Measurements from ENCODE around the gene ASF1A.

Gene ASF1A

GRCh38 chr6:118902726-118903125 lies 8.8 kb downstream of the ASF1A start:
- Histone ChIP-seq H3K36me3 (ENCODE audit: control insufficient read depth, insufficient read depth, low read length) (peaks cover 4% of the 10 kb centered on the region), H3K4me1 (ENCODE audit: control insufficient read depth, insufficient read depth, low read length) (peaks cover 9% of the 10 kb centered on the region), H3K4me3 (ENCODE audit: low read length) (no peak overlapping the region), H3K9me3 (ENCODE audit: control insufficient read depth, low read length) (no peaks in the 10 kb centered on the region), H3K9ac (ENCODE audit: low read length) (no peak overlapping the region), H3K27me3 (ENCODE audit: control insufficient read depth, insufficient read depth, low read length) (no peaks in the 10 kb centered on the region)

GRCh38 chr6:118903138-118903537 lies 9.2 kb downstream of the ASF1A start:
- no peaks in the 10 kb centered on the region for H3K27me3 ChIP-seq (ENCODE audit: control insufficient read depth, insufficient read depth, low read length)
- no peak overlapping the region for H3K4me3 ChIP-seq (ENCODE audit: low read length)
- H3K36me3 ChIP-seq (ENCODE audit: control insufficient read depth, insufficient read depth, low read length): peaks cover 4% of the 10 kb centered on the region
- H3K9me3 ChIP-seq (ENCODE audit: control insufficient read depth, low read length): no peaks in the 10 kb centered on the region
- peaks cover 9% of the 10 kb centered on the region for H3K4me1 ChIP-seq (ENCODE audit: control insufficient read depth, insufficient read depth, low read length)
- H3K9ac ChIP-seq (ENCODE audit: low read length): no peak overlapping the region

GRCh38 chr6:118903691-118904090 lies 9.7 kb downstream of the ASF1A start:
- H3K36me3 ChIP-seq (ENCODE audit: control insufficient read depth, insufficient read depth, low read length): peaks cover 4% of the 10 kb centered on the region
- H3K9me3 ChIP-seq (ENCODE audit: control insufficient read depth, low read length): no peaks in the 10 kb centered on the region
- H3K27me3 ChIP-seq (ENCODE audit: control insufficient read depth, insufficient read depth, low read length): no peaks in the 10 kb centered on the region
- peaks cover 9% of the 10 kb centered on the region for H3K4me1 ChIP-seq (ENCODE audit: control insufficient read depth, insufficient read depth, low read length)
- no peak overlapping the region for H3K9ac ChIP-seq (ENCODE audit: low read length)
- no peak overlapping the region for H3K4me3 ChIP-seq (ENCODE audit: low read length)

- no peaks in the 10 kb centered on the region for H3K27me3 ChIP-seq (ENCODE audit: control insufficient read depth, insufficient read depth, low read length)
- H3K36me3 ChIP-seq (ENCODE audit: control insufficient read depth, insufficient read depth, low read length): peaks cover 4% of the 10 kb centered on the region
- no peak overlapping the region for H3K9ac ChIP-seq (ENCODE audit: low read length)
- H3K4me1 ChIP-seq (ENCODE audit: control insufficient read depth, insufficient read depth, low read length): peaks cover 9% of the 10 kb centered on the region
- H3K4me3 ChIP-seq (ENCODE audit: low read length): no peak overlapping the region
- no peaks in the 10 kb centered on the region for H3K9me3 ChIP-seq (ENCODE audit: control insufficient read depth, low read length)
Observed at GRCh38 chr6:118905084-118905483, 11.1 kb downstream of the ASF1A start.

- Histone ChIP-seq H3K4me1 (ENCODE audit: control insufficient read depth, insufficient read depth, low read length) (peaks cover 5% of the 10 kb centered on the region), H3K9me3 (ENCODE audit: control insufficient read depth, low read length) (no peaks in the 10 kb centered on the region), H3K27me3 (ENCODE audit: control insufficient read depth, insufficient read depth, low read length) (no peaks in the 10 kb centered on the region), H3K9ac (ENCODE audit: low read length) (no peak overlapping the region), H3K36me3 (ENCODE audit: control insufficient read depth, insufficient read depth, low read length) (peaks cover 4% of the 10 kb centered on the region), H3K4me3 (ENCODE audit: low read length) (no peak overlapping the region)
Observed at GRCh38 chr6:118905851-118906250, 11.9 kb downstream of the ASF1A start.

GRCh38 chr6:118908441-118908840 lies 14.5 kb downstream of the ASF1A start:
- Histone ChIP-seq H3K9ac (ENCODE audit: low read length) (no peak overlapping the region), H3K9me3 (ENCODE audit: control insufficient read depth, low read length) (no peaks in the 10 kb centered on the region), H3K4me3 (ENCODE audit: low read length) (no peak overlapping the region), H3K4me1 (ENCODE audit: control insufficient read depth, insufficient read depth, low read length) (peaks cover 5% of the 10 kb centered on the region), H3K27me3 (ENCODE audit: control insufficient read depth, insufficient read depth, low read length) (no peaks in the 10 kb centered on the region), H3K36me3 (ENCODE audit: control insufficient read depth, insufficient read depth, low read length) (peaks cover 4% of the 10 kb centered on the region)

GRCh38 chr6:118912646-118913045 lies 18.7 kb downstream of the ASF1A start:
- Histone ChIP-seq H3K4me3 (ENCODE audit: low read length) (no peak overlapping the region), H3K4me1 (ENCODE audit: control insufficient read depth, insufficient read depth, low read length) (no peaks in the 10 kb centered on the region), H3K27me3 (ENCODE audit: control insufficient read depth, insufficient read depth, low read length) (no peaks in the 10 kb centered on the region), H3K36me3 (ENCODE audit: control insufficient read depth, insufficient read depth, low read length) (no peaks in the 10 kb centered on the region), H3K9ac (ENCODE audit: low read length) (no peak overlapping the region), H3K9me3 (ENCODE audit: control insufficient read depth, low read length) (no peaks in the 10 kb centered on the region)

GRCh38 chr6:118913161-118913560 lies 19.2 kb downstream of the ASF1A start:
- Histone ChIP-seq H3K27me3 (ENCODE audit: control insufficient read depth, insufficient read depth, low read length) (no peaks in the 10 kb centered on the region), H3K36me3 (ENCODE audit: control insufficient read depth, insufficient read depth, low read length) (no peaks in the 10 kb centered on the region), H3K9me3 (ENCODE audit: control insufficient read depth, low read length) (no peaks in the 10 kb centered on the region), H3K9ac (ENCODE audit: low read length) (no peak overlapping the region), H3K4me1 (ENCODE audit: control insufficient read depth, insufficient read depth, low read length) (no peaks in the 10 kb centered on the region), H3K4me3 (ENCODE audit: low read length) (no peak overlapping the region)

GRCh38 chr6:118914598-118914997 lies 20.6 kb downstream of the ASF1A start:
- no peaks in the 10 kb centered on the region for H3K9me3 ChIP-seq (ENCODE audit: control insufficient read depth, low read length)
- no peak overlapping the region for H3K9ac ChIP-seq (ENCODE audit: low read length)
- H3K4me1 ChIP-seq (ENCODE audit: control insufficient read depth, insufficient read depth, low read length): no peaks in the 10 kb centered on the region
- H3K36me3 ChIP-seq (ENCODE audit: control insufficient read depth, insufficient read depth, low read length): no peaks in the 10 kb centered on the region
- H3K27me3 ChIP-seq (ENCODE audit: control insufficient read depth, insufficient read depth, low read length): no peaks in the 10 kb centered on the region
- H3K4me3 ChIP-seq (ENCODE audit: low read length): no peak overlapping the region

- H3K9me3 ChIP-seq (ENCODE audit: control insufficient read depth, low read length): no peaks in the 10 kb centered on the region
- H3K4me1 ChIP-seq (ENCODE audit: control insufficient read depth, insufficient read depth, low read length): no peaks in the 10 kb centered on the region
- peaks cover 4% of the 10 kb centered on the region for H3K36me3 ChIP-seq (ENCODE audit: control insufficient read depth, insufficient read depth, low read length)
- H3K9ac ChIP-seq (ENCODE audit: low read length): no peak overlapping the region
- H3K27me3 ChIP-seq (ENCODE audit: control insufficient read depth, insufficient read depth, low read length): no peaks in the 10 kb centered on the region
- no peak overlapping the region for H3K4me3 ChIP-seq (ENCODE audit: low read length)
Observed at GRCh38 chr6:118917546-118918328, 23.8 kb downstream of the ASF1A start.

- Histone ChIP-seq H3K4me1 (ENCODE audit: control insufficient read depth, insufficient read depth, low read length) (no peaks in the 10 kb centered on the region), H3K9ac (ENCODE audit: low read length) (no peak overlapping the region), H3K4me3 (ENCODE audit: low read length) (no peak overlapping the region), H3K36me3 (ENCODE audit: control insufficient read depth, insufficient read depth, low read length) (peaks cover 4% of the 10 kb centered on the region), H3K9me3 (ENCODE audit: control insufficient read depth, low read length) (no peaks in the 10 kb centered on the region), H3K27me3 (ENCODE audit: control insufficient read depth, insufficient read depth, low read length) (no peaks in the 10 kb centered on the region)
Observed at GRCh38 chr6:118918329-118918725, 24.4 kb downstream of the ASF1A start.

GRCh38 chr6:118921084-118921483 lies 27.1 kb downstream of the ASF1A start:
- no peaks in the 10 kb centered on the region for H3K9me3 ChIP-seq (ENCODE audit: control insufficient read depth, low read length)
- H3K4me3 ChIP-seq (ENCODE audit: low read length): no peak overlapping the region
- H3K36me3 ChIP-seq (ENCODE audit: control insufficient read depth, insufficient read depth, low read length): peaks cover 7% of the 10 kb centered on the region
- H3K4me1 ChIP-seq (ENCODE audit: control insufficient read depth, insufficient read depth, low read length): no peaks in the 10 kb centered on the region
- no peak overlapping the region for H3K9ac ChIP-seq (ENCODE audit: low read length)
- H3K27me3 ChIP-seq (ENCODE audit: control insufficient read depth, insufficient read depth, low read length): no peaks in the 10 kb centered on the region

GRCh38 chr6:118923035-118923434 lies 29.1 kb downstream of the ASF1A start:
- Histone ChIP-seq H3K27me3 (ENCODE audit: control insufficient read depth, insufficient read depth, low read length) (no peaks in the 10 kb centered on the region), H3K36me3 (ENCODE audit: control insufficient read depth, insufficient read depth, low read length) (peaks cover 10% of the 10 kb centered on the region), H3K4me3 (ENCODE audit: low read length) (no peak overlapping the region), H3K9me3 (ENCODE audit: control insufficient read depth, low read length) (no peaks in the 10 kb centered on the region), H3K9ac (ENCODE audit: low read length) (no peak overlapping the region), H3K4me1 (ENCODE audit: control insufficient read depth, insufficient read depth, low read length) (no peaks in the 10 kb centered on the region)
